Osteocyte (in vitro differentiated cells): Measurements from ENCODE around the gene NFYA. TPM values are rescaled to one million over a fixed set of nuclear protein-coding genes. Genes with fewer than 3 reads are reported as not detected.

Experiments
- DNase-seq: peaks from one replicate; pipeline ENCODE4 v3.0.0; 2021; ENCODE audit warnings: mixed read lengths; ENCODE audit not compliant: unreplicated experiment; ENCODE audit errors: extremely low spot score
- H3K27ac Mint-ChIP-seq: one replicate; pipeline ENCODE4 v1.8.0; 2021; ENCODE audit warnings: mild to moderate bottlenecking, mixed read lengths; ENCODE audit not compliant: unreplicated experiment
- H3K27me3 Mint-ChIP-seq: one replicate; pipeline ENCODE4 v1.8.0; 2021; ENCODE audit warnings: mixed read lengths; ENCODE audit not compliant: unreplicated experiment
- H3K36me3 Mint-ChIP-seq: one replicate; pipeline ENCODE4 v1.8.0; 2021; ENCODE audit warnings: mixed read lengths; ENCODE audit not compliant: unreplicated experiment
- H3K4me1 Mint-ChIP-seq: one replicate; pipeline ENCODE4 v1.8.0; 2021; ENCODE audit warnings: mixed read lengths; ENCODE audit not compliant: unreplicated experiment
- H3K4me3 Mint-ChIP-seq: one replicate; pipeline ENCODE4 v1.8.0; 2021; ENCODE audit warnings: mild to moderate bottlenecking, moderate library complexity, mixed read lengths; ENCODE audit not compliant: unreplicated experiment
- H3K9me3 Mint-ChIP-seq: one replicate; pipeline ENCODE4 v1.8.0; 2021; ENCODE audit warnings: mixed read lengths; ENCODE audit not compliant: unreplicated experiment
- total RNA-seq: library from RNA; stranded (reverse); gene quantifications from 2 replicates; pipeline ENCODE4 v1.2.1, GENCODE V29; 2021
- TF ChIP-seq, protein P1 (sequence below): fragments of 200-600 bp; sonication (generic); IDR thresholded peaks from 2 replicates; pipeline ENCODE4 v1.5.0; 2021; ENCODE audit warnings: antibody characterized with exemption, mild to moderate bottlenecking, moderate library complexity

The NFYA gene
- total RNA-seq, 1 donor from 2014 or later, result 26.9 TPM

DNA sequence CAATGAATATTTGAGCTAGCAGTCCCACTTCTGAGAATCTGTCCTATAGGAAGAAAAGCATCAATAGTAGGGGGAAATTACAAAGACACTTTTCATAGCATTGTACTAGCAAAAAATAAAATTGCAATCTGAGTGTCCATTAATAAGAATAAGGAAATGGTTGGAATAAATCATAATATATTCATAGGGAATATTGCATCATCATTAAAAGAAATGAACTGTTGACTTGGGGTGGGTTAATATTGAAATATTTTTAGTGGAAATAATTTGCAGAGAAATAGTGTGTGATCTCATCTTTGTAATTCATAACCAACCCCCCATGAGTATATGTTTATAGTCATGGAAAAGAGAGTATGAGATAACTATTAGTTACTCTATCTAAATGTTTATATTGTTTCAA, 12.4 kb downstream of the NFYA start:
- TF ChIP-seq, protein P1, sequence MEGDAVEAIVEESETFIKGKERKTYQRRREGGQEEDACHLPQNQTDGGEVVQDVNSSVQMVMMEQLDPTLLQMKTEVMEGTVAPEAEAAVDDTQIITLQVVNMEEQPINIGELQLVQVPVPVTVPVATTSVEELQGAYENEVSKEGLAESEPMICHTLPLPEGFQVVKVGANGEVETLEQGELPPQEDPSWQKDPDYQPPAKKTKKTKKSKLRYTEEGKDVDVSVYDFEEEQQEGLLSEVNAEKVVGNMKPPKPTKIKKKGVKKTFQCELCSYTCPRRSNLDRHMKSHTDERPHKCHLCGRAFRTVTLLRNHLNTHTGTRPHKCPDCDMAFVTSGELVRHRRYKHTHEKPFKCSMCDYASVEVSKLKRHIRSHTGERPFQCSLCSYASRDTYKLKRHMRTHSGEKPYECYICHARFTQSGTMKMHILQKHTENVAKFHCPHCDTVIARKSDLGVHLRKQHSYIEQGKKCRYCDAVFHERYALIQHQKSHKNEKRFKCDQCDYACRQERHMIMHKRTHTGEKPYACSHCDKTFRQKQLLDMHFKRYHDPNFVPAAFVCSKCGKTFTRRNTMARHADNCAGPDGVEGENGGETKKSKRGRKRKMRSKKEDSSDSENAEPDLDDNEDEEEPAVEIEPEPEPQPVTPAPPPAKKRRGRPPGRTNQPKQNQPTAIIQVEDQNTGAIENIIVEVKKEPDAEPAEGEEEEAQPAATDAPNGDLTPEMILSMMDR, result no peak
- Mint-ChIP-seq H3K27me3 (no peaks in the 10 kb centered on the region), H3K36me3 (peaks cover 49% of the 10 kb centered on the region), H3K4me3 (no peak overlapping the region), H3K27ac (no peak overlapping the region), H3K9me3 (no peaks in the 10 kb centered on the region), H3K4me1 (peaks cover 2% of the 10 kb centered on the region)
- no peak for DNase-seq

- Mint-ChIP-seq H3K27ac (no peak overlapping the region), H3K4me1 (peaks cover 2% of the 10 kb centered on the region), H3K36me3 (peaks cover 42% of the 10 kb centered on the region), H3K27me3 (no peaks in the 10 kb centered on the region), H3K4me3 (no peak overlapping the region), H3K9me3 (no peaks in the 10 kb centered on the region)
- TF ChIP-seq, protein P1, result no peak
- DNase-seq, result no peak
Observed at GRCh38 chr6:41088451-41088850, 15.7 kb downstream of the NFYA start.

DNA sequence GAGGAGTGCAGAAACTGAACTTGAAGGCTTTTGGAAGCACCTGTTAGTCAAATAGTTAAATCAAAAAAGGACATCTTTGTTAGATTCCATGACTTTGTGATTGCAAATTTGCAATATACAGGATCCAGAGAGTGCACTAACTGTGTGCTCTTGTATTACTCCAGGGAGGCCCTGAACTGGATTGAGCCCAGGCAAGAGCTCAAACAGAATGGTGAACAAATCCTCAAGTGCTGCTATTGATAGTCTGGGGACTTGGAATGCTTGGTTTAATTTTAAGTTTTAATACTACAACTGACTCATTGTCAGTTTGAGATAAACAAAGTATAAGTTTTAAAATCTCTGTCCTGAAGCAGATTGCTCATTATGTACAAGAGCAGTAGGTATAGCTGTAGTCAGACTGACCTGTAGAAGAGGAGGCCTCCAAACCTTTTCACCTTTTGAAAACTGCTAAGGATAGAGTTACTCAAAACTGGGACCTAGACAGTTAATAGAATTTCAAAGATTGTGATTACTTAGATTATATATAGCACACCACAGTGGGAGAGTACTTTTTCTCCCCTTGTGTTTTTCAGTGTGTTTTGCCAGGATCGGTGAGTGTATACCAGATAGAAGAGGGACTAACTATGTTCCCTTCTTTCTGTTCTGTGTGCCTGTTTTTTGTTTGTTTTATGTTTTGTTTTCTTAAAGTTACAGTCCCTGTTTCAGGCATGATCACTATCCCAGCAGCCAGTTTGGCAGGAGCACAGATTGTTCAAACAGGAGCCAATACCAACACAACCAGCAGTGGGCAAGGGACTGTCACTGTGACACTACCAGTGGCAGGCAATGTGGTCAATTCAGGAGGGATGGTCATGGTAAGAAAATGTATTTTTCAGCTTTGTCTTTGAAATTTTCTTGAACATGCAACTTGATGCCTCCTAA, 18.3 kb downstream of the NFYA start:
- Mint-ChIP-seq H3K4me3 (no peak overlapping the region), H3K27me3 (no peaks in the 10 kb centered on the region), H3K27ac (no peak overlapping the region), H3K36me3 (peaks cover 51% of the 10 kb centered on the region), H3K9me3 (no peaks in the 10 kb centered on the region), H3K4me1 (peaks cover 2% of the 10 kb centered on the region)
- TF ChIP-seq, protein P1, result no peak
- no peak for DNase-seq

DNA sequence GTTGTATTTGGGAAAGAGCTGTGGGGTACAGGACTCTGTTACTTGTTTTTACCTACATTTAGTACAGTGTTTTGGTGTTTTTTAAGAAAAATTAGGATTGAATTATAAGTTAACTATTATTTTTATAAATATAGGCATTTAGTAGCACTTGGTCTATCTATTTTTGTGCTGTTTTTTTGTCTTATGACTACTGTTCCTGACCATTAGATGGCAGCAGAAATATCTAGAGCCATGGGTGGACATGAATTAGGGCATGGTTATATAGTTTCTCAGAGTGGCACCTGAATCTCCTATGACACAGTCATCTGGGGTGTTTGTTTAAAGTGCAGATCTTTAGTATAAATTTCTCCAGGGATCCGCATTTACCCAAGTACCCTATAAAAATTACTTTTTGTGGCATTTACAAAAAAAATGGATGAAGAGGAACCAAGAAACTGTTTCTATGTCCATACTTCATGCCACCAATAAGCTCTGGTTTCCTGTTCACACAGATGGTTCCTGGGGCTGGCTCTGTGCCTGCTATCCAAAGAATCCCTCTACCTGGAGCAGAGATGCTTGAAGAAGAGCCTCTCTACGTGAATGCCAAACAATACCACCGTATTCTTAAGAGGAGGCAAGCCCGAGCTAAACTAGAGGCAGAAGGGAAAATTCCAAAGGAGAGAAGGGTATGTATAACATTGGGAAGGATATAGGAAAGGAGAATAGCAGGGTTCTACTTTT, 19.8 kb downstream of the NFYA start:
- no peak for DNase-seq
- Mint-ChIP-seq H3K36me3 (peaks cover 59% of the 10 kb centered on the region), H3K4me3 (no peak overlapping the region)

More for the DNA sequence above, 19.8 kb downstream of the NFYA start:
- TF ChIP-seq, protein P1, result peak; percentile 64
- H3K4me1 Mint-ChIP-seq, result peaks cover 16% of the 10 kb centered on the region
- H3K27ac Mint-ChIP-seq, result no peak overlapping the region
- H3K9me3 Mint-ChIP-seq, result no peaks in the 10 kb centered on the region
- H3K27me3 Mint-ChIP-seq, result no peaks in the 10 kb centered on the region
